ENCODE measurements around the gene GCNT2. TPM values are rescaled to one million over a fixed set of nuclear protein-coding genes. Genes with fewer than 3 reads are reported as not detected.

The GCNT2 gene
- total RNA-seq, 1 experiment from 2014 or later: 0.28 TPM

- ChIA-PET POLR2A (ENCODE audit: low non-redundant PET) (no interaction called here), CTCF (no interaction called here)
- Histone ChIP-seq H3K4me1 (ENCODE audit: insufficient read depth, low read length, poor library complexity, severe bottlenecking) (no peaks in the 10 kb centered on the region), H3K27me3 (replicated peaks; ENCODE audit: insufficient read depth, low read depth, low read length, poor library complexity) (no peaks in the 10 kb centered on the region), H3K4me3 (ENCODE audit: low read depth, low read length, poor library complexity, severe bottlenecking) (no peak overlapping the region), H3K9me3 (ENCODE audit: low read depth, low read length, poor library complexity, severe bottlenecking) (no peaks in the 10 kb centered on the region), H3K27ac (ENCODE audit: low read depth, low read length, poor library complexity, severe bottlenecking) (no peak overlapping the region), H3K36me3 (ENCODE audit: insufficient read depth, low read length, poor library complexity, severe bottlenecking) (no peaks in the 10 kb centered on the region)
- TF ChIP-seq EZH2 (IDR thresholded peaks at IDR 0.05; ENCODE audit: borderline replicate concordance, low read depth, low read length, poor library complexity, severe bottlenecking): no peak
- no peak for TF ChIP-seq CTCF (conservative IDR thresholded peaks at IDR 0.05; ENCODE audit: low read depth, low read length)
- BruUV-seq (replicated peaks): no TSS peak
- no peak for DNase-seq (ENCODE audit: low spot score)
- intact Hi-C loops (cut with micrococcal nuclease; ENCODE audit: unreplicated experiment): no loop called here
Observed at GRCh38 chr6:10576226-10576625, 55.1 kb downstream of the GCNT2 start.

- no peaks in the 10 kb centered on the region for H3K4me1 ChIP-seq (ENCODE audit: insufficient read depth, low read length, poor library complexity, severe bottlenecking)
- POLR2A ChIA-PET (ENCODE audit: low non-redundant PET): no interaction called here
- no peak for DNase-seq (ENCODE audit: low spot score)
- H3K27me3 ChIP-seq (replicated peaks; ENCODE audit: insufficient read depth, low read depth, low read length, poor library complexity): no peaks in the 10 kb centered on the region
- no peaks in the 10 kb centered on the region for H3K36me3 ChIP-seq (ENCODE audit: insufficient read depth, low read length, poor library complexity, severe bottlenecking)
- no peaks in the 10 kb centered on the region for H3K9me3 ChIP-seq (ENCODE audit: low read depth, low read length, poor library complexity, severe bottlenecking)
- no TSS peak for BruUV-seq (replicated peaks)
- no peak overlapping the region for H3K27ac ChIP-seq (ENCODE audit: low read depth, low read length, poor library complexity, severe bottlenecking)
- no peak overlapping the region for H3K4me3 ChIP-seq (ENCODE audit: low read depth, low read length, poor library complexity, severe bottlenecking)
- CTCF ChIA-PET: no interaction called here
- intact Hi-C loops (cut with micrococcal nuclease; ENCODE audit: unreplicated experiment): no loop called here
- TF ChIP-seq CTCF (conservative IDR thresholded peaks at IDR 0.05; ENCODE audit: low read depth, low read length): no peak
- no peak for TF ChIP-seq EZH2 (IDR thresholded peaks at IDR 0.05; ENCODE audit: borderline replicate concordance, low read depth, low read length, poor library complexity, severe bottlenecking)
Observed at GRCh38 chr6:10577112-10577511, 56.0 kb downstream of the GCNT2 start.

- ChIA-PET POLR2A (ENCODE audit: low non-redundant PET) (no interaction called here), CTCF (no interaction called here)
- no peak for DNase-seq (ENCODE audit: low spot score)
- Histone ChIP-seq H3K4me1 (ENCODE audit: insufficient read depth, low read length, poor library complexity, severe bottlenecking) (no peaks in the 10 kb centered on the region), H3K27ac (ENCODE audit: low read depth, low read length, poor library complexity, severe bottlenecking) (no peak overlapping the region), H3K9me3 (ENCODE audit: low read depth, low read length, poor library complexity, severe bottlenecking) (no peaks in the 10 kb centered on the region), H3K27me3 (replicated peaks; ENCODE audit: insufficient read depth, low read depth, low read length, poor library complexity) (no peaks in the 10 kb centered on the region), H3K36me3 (ENCODE audit: insufficient read depth, low read length, poor library complexity, severe bottlenecking) (no peaks in the 10 kb centered on the region), H3K4me3 (ENCODE audit: low read depth, low read length, poor library complexity, severe bottlenecking) (no peak overlapping the region)
- no TSS peak for BruUV-seq (replicated peaks)
- TF ChIP-seq CTCF (conservative IDR thresholded peaks at IDR 0.05; ENCODE audit: low read depth, low read length): no peak
- TF ChIP-seq EZH2 (IDR thresholded peaks at IDR 0.05; ENCODE audit: borderline replicate concordance, low read depth, low read length, poor library complexity, severe bottlenecking): no peak
- intact Hi-C loops (cut with micrococcal nuclease; ENCODE audit: unreplicated experiment): no loop called here
Observed at GRCh38 chr6:10578723-10579122, 57.6 kb downstream of the GCNT2 start.
